Measurements from ENCODE around the gene MRPL32.
"Not testable (repeated sequence)": the region's sequence is repeated elsewhere in the genome, so short reads cannot be mapped to it uniquely, and the experiment has no call there.

The MRPL32 gene

GRCh38 chr7:42931834-42932651 is at the start of gene MRPL32, which contains the start of gene PSMA2:
Gene MRPL32 (plus strand): TSS chr7:42932376. CDS start chr7:42932387, 11 bp downstream.
Gene PSMA2 (minus strand): TSS chr7:42932174. CDS start chr7:42932158, 16 bp downstream.
- TF ChIP-seq CTCF (IDR thresholded peaks at IDR 0.05; ENCODE audit: control insufficient read depth, insufficient read depth, low read depth, low read length, missing control alignments): no peak
- peak within 1 kb of the TSS; percentile 96 for H3K4me3 ChIP-seq (ENCODE audit: control insufficient read depth, low read depth, low read length)
- DNase-seq (ENCODE audit: low read depth): peak; percentile 92

GRCh38 chr7:42883950-42884349 is 48.2 kb upstream of the MRPL32 start:
- TF ChIP-seq CTCF (IDR thresholded peaks at IDR 0.05; ENCODE audit: control insufficient read depth, insufficient read depth, low read depth, low read length, missing control alignments): no peak
- DNase-seq (ENCODE audit: low read depth): no peak

GRCh38 chr7:42885183-42885582 is 47.0 kb upstream of the MRPL32 start:
- not testable (repeated sequence) for DNase-seq (ENCODE audit: low read depth); H3K4me3 ChIP-seq (ENCODE audit: control insufficient read depth, low read depth, low read length)

More at GRCh38 chr7:42883950-42884349, 48.2 kb upstream of the MRPL32 start:
- H3K4me3 ChIP-seq (ENCODE audit: control insufficient read depth, low read depth, low read length): no peak overlapping the region

- no peak for DNase-seq (ENCODE audit: low read depth)
- peak; percentile 42 for TF ChIP-seq CTCF (IDR thresholded peaks at IDR 0.05; ENCODE audit: control insufficient read depth, insufficient read depth, low read depth, low read length, missing control alignments)
- H3K4me3 ChIP-seq (ENCODE audit: control insufficient read depth, low read depth, low read length): no peak overlapping the region
Measured at GRCh38 chr7:42886129-42886528, 46.0 kb upstream of the MRPL32 start.

GRCh38 chr7:42886893-42887505 is 45.2 kb upstream of the MRPL32 start:
- no peak overlapping the region for H3K4me3 ChIP-seq (ENCODE audit: control insufficient read depth, low read depth, low read length)
- TF ChIP-seq CTCF (IDR thresholded peaks at IDR 0.05; ENCODE audit: control insufficient read depth, insufficient read depth, low read depth, low read length, missing control alignments): no peak
- DNase-seq (ENCODE audit: low read depth): no peak

GRCh38 chr7:42893346-42894240 is 38.6 kb upstream of the MRPL32 start:
- H3K4me3 ChIP-seq (ENCODE audit: control insufficient read depth, low read depth, low read length): no peak overlapping the region
- no peak for DNase-seq (ENCODE audit: low read depth)
- TF ChIP-seq CTCF (IDR thresholded peaks at IDR 0.05; ENCODE audit: control insufficient read depth, insufficient read depth, low read depth, low read length, missing control alignments): no peak

Measured in AG09309 (cell line).